ENCODE results near the gene DCDC1.

DNA sequence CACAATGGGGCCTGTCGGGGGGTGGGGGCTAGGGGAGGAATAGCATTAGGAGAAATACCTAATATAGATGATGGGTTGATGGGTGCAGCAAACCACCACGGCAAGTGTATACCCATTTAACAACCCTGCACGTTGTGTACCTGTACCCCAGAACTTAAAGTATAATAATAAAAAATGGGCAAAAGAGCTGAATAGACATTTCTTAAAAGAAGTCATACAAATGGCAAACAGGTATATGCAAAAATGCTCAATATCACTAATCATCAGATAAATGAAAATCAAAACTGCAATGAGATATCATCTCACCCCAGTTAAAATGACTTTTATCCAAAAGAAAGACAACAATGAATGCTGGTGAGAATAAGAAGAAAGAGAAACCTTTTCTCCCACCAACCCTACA lies 419.7 kb downstream of the DCDC1 start:
- no peak for TF ChIP-seq TEAD4 (IDR thresholded peaks at IDR 0.05)
- no peak for TF ChIP-seq EP300 (IDR thresholded peaks at IDR 0.05; ENCODE audit: borderline replicate concordance)
- TF ChIP-seq EGR1 (IDR thresholded peaks at IDR 0.05), result no peak
- TF ChIP-seq RAD21 (IDR thresholded peaks at IDR 0.05; ENCODE audit: low read depth), result no peak
- TF ChIP-seq REST (IDR thresholded peaks at IDR 0.05; ENCODE audit: low read depth), result no peak
- no peak for TF ChIP-seq CEBPB (IDR thresholded peaks at IDR 0.05)
- TF ChIP-seq USF1 (IDR thresholded peaks at IDR 0.05), result no peak
- TF ChIP-seq YY1 (IDR thresholded peaks at IDR 0.05; ENCODE audit: low read depth), result no peak
- TF ChIP-seq MAX (IDR thresholded peaks at IDR 0.05), result no peak
- TF ChIP-seq FOXM1 (IDR thresholded peaks at IDR 0.05; ENCODE audit: borderline replicate concordance, low read depth), result no peak
- TF ChIP-seq TAF1 (IDR thresholded peaks at IDR 0.05; ENCODE audit: low read depth), result no peak
- no peak for TF ChIP-seq NFIC (IDR thresholded peaks at IDR 0.05)
- TF ChIP-seq CREB1 (IDR thresholded peaks at IDR 0.05; ENCODE audit: low read depth), result no peak

All from Ishikawa (cell line).